HEK293 (cell line): ENCODE measurements around the gene NTMT1.
"Not testable (repeated sequence)": the region's sequence is repeated elsewhere in the genome, so short reads cannot be mapped to it uniquely, and the experiment has no call there.

Experiments used
- CTCF ChIA-PET: fragments of 350-600 bp; formaldehyde crosslinking; extraction: SDS; loops from one replicate; lab custom pipeline; 2021; ENCODE audit warnings: antibody characterized with exemption; lab: Yijun Ruan, JAX
- POLR2A ChIA-PET: fragments of 300-600 bp; formaldehyde crosslinking; extraction: SDS; loops from one replicate; lab custom pipeline; 2020; ENCODE audit warnings: antibody characterized with exemption, inconsistent platforms; lab: Yijun Ruan, JAX
- H3K27ac ChIP-seq: fragments of 200-500 bp; sonication (Bioruptor generic); 2 replicates; pipeline ENCODE4 v1.5.1; 2014; ENCODE audit warnings: low read depth, low read length, control low read depth, inconsistent platforms; ENCODE audit errors: extremely low read depth
- H3K36me3 ChIP-seq, 2 experiments: fragments of 200-500 bp in 1 of 2; sonication (Bioruptor generic) in 1 of 2; 1 replicate in 1 of 2; 2 replicates in 1 of 2; pipeline ENCODE4 v1.5.1; 2014 to 2017; ENCODE audit warnings: inconsistent platforms in 2 of 2, low read length in 2 of 2; ENCODE audit not compliant: control insufficient read depth in 2 of 2, insufficient read depth in 1 of 2
- H3K4me1 ChIP-seq: fragments of 200-500 bp; sonication (Bioruptor generic); 2 replicates; pipeline ENCODE4 v1.5.1; 2014; ENCODE audit warnings: mild to moderate bottlenecking, low read length, inconsistent platforms; ENCODE audit not compliant: control insufficient read depth, insufficient read depth
- H3K4me3 ChIP-seq: 2 replicates; pipeline ENCODE4 v1.5.1; 2011; ENCODE audit warnings: low read depth, mild to moderate bottlenecking, control low read depth, low read length, moderate library complexity
- H3K9me3 ChIP-seq: fragments of 200-500 bp; sonication (Bioruptor generic); 2 replicates; pipeline ENCODE4 v1.5.1; 2014; ENCODE audit warnings: low read depth, low read length, inconsistent platforms; ENCODE audit not compliant: control insufficient read depth, insufficient read depth
- ELK4 ChIP-seq: IDR thresholded peaks from 2 replicates; pipeline ENCODE4 v1.6.1; 2011; ENCODE audit warnings: mild to moderate bottlenecking, low read depth, low read length, borderline replicate concordance
- GLIS1 ChIP-seq: fragments of 450-650 bp; formaldehyde crosslinking; IDR thresholded peaks from 2 replicates; pipeline ENCODE4 v1.5.1; 2016; ENCODE audit warnings: missing biosample characterization, missing genetic modification characterization
- HIC1 ChIP-seq: fragments of 450-650 bp; formaldehyde crosslinking; IDR thresholded peaks from 2 replicates; pipeline ENCODE4 v1.5.1; 2016; ENCODE audit warnings: missing biosample characterization, missing genetic modification characterization
- KLF1 ChIP-seq: fragments of 450-650 bp; formaldehyde crosslinking; IDR thresholded peaks from 2 replicates; pipeline ENCODE4 v1.5.1; 2016; ENCODE audit warnings: missing biosample characterization, missing genetic modification characterization
- OVOL3 ChIP-seq: fragments of 450-650 bp; formaldehyde crosslinking; IDR thresholded peaks from 2 replicates; pipeline ENCODE4 v1.5.1; 2016; ENCODE audit warnings: missing biosample characterization, missing genetic modification characterization
- PATZ1 ChIP-seq: fragments of 450-650 bp; formaldehyde crosslinking; IDR thresholded peaks from 2 replicates; pipeline ENCODE4 v1.5.1; 2016; ENCODE audit warnings: missing biosample characterization, missing genetic modification characterization
- PBX3 ChIP-seq: sonication (generic); formaldehyde crosslinking; IDR thresholded peaks from 2 replicates; pipeline ENCODE4 v1.8.1; 2022; ENCODE audit warnings: mild to moderate bottlenecking, moderate library complexity, missing genetic modification reagents
- ZIC2 ChIP-seq: fragments of 450-650 bp; formaldehyde crosslinking; IDR thresholded peaks from 2 replicates; pipeline ENCODE4 v1.5.1; 2016; ENCODE audit warnings: missing biosample characterization, missing genetic modification characterization
- ZNF121 ChIP-seq: fragments of 450-650 bp; formaldehyde crosslinking; IDR thresholded peaks from 2 replicates; pipeline ENCODE4 v1.5.1; 2016; ENCODE audit warnings: missing biosample characterization, missing genetic modification characterization
- ZNF157 ChIP-seq: fragments of 450-650 bp; formaldehyde crosslinking; IDR thresholded peaks from 2 replicates; pipeline ENCODE4 v1.5.1; 2016; ENCODE audit warnings: missing biosample characterization, missing genetic modification characterization
- ZNF239 ChIP-seq: fragments of 450-650 bp; formaldehyde crosslinking; IDR thresholded peaks from 2 replicates; pipeline ENCODE4 v1.5.1; 2016; ENCODE audit warnings: missing biosample characterization, missing genetic modification characterization
- ZNF350 ChIP-seq: fragments of 450-650 bp; formaldehyde crosslinking; IDR thresholded peaks from 2 replicates; pipeline ENCODE4 v1.5.0; 2017; ENCODE audit warnings: missing biosample characterization, mild to moderate bottlenecking, missing genetic modification characterization
- ZNF530 ChIP-seq: fragments of 450-650 bp; formaldehyde crosslinking; IDR thresholded peaks from 2 replicates; pipeline ENCODE4 v1.5.1; 2016; ENCODE audit warnings: low read depth, missing biosample characterization, missing genetic modification characterization
- ZNF560 ChIP-seq: fragments of 450-650 bp; formaldehyde crosslinking; IDR thresholded peaks from 2 replicates; pipeline ENCODE4 v1.5.1; 2017; ENCODE audit warnings: missing biosample characterization, missing genetic modification characterization, borderline replicate concordance
- ZNF580 ChIP-seq: fragments of 450-650 bp; formaldehyde crosslinking; IDR thresholded peaks from 2 replicates; pipeline ENCODE4 v1.5.1; 2016; ENCODE audit warnings: missing biosample characterization, missing genetic modification characterization
- ZNF621 ChIP-seq: fragments of 450-650 bp; formaldehyde crosslinking; IDR thresholded peaks from 2 replicates; pipeline ENCODE4 v1.5.1; 2017; ENCODE audit warnings: missing biosample characterization, missing genetic modification characterization
- ZNF624 ChIP-seq: fragments of 450-650 bp; formaldehyde crosslinking; IDR thresholded peaks from 2 replicates; pipeline ENCODE4 v1.5.1; 2017; ENCODE audit warnings: missing biosample characterization, missing genetic modification characterization
- ZNF626 ChIP-seq: fragments of 450-650 bp; sonication (Bioruptor Pico); formaldehyde crosslinking; IDR thresholded peaks from 2 replicates; pipeline ENCODE4 v1.5.1; 2018; ENCODE audit warnings: missing biosample characterization, missing genetic modification characterization, inconsistent platforms
- ZNF629 ChIP-seq: fragments of 450-650 bp; formaldehyde crosslinking; IDR thresholded peaks from 2 replicates; pipeline ENCODE4 v1.5.1; 2017; ENCODE audit warnings: missing biosample characterization, missing genetic modification characterization
- ZNF645 ChIP-seq: fragments of 450-650 bp; formaldehyde crosslinking; IDR thresholded peaks from 2 replicates; pipeline ENCODE4; 2016; ENCODE audit warnings: missing biosample characterization, missing genetic modification characterization
- ZNF791 ChIP-seq: fragments of 450-650 bp; formaldehyde crosslinking; IDR thresholded peaks from 2 replicates; pipeline ENCODE4 v1.5.1; 2016; ENCODE audit warnings: missing biosample characterization, missing genetic modification characterization
- ZNF843 ChIP-seq: fragments of 450-650 bp; formaldehyde crosslinking; IDR thresholded peaks from 2 replicates; pipeline ENCODE4 v1.5.1; 2016; ENCODE audit warnings: missing biosample characterization, missing genetic modification characterization
- TF ChIP-seq, protein P1 (sequence below): fragments of 450-650 bp; formaldehyde crosslinking; IDR thresholded peaks from 2 replicates; pipeline ENCODE4 v1.5.1; 2016; ENCODE audit warnings: missing biosample characterization, missing genetic modification characterization, low read depth

NTMT1 gene

DNA sequence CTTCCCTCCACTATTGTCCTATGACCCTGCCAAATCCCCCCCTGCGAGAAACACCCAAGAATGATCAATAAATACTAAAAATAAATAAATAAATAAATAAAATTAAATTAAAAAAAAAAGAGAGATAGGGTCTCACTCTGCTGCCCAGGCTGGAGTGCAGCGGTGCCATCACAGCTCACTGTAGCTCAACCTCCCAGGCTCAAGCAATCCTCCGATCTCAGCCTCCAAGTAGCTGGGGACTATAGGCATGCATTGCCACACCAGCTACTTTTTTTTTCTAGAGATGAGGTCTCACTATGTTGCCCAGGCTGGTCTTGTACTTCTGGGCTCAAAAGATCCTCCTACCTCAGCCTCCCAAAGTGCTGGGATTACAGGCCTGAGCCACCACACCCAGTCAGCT is 36.3 kb downstream of the NTMT1 start:
- H3K4me1 ChIP-seq, H3K4me3 ChIP-seq: not testable (repeated sequence)
- TF ChIP-seq ZNF121: peak; percentile 71
- TF ChIP-seq, all 188 proteins: peak for 1; not testable (repeated sequence) for 187
- H3K27ac ChIP-seq, H3K9me3 ChIP-seq, POLR2A ChIA-PET, H3K36me3 ChIP-seq: not testable (repeated sequence)
- CTCF ChIA-PET: interaction anchor here (1.0 to 1.4 kb wide), 4 partner anchors 75 to 522 kb away, joined by 3 to 5 read pairs (median 5); no protein-coding TSS in a partner anchor

GRCh38 chr9:129664746-129665388 is 38.9 kb downstream of the NTMT1 start:
- ChIA-PET POLR2A (no interaction called here), CTCF (interaction anchor here (1.1 kb wide), 1 partner anchor 8 kb away, joined by 3 read pairs; no protein-coding TSS in a partner anchor)
- no peaks in the 10 kb centered on the region for H3K4me1 ChIP-seq

GRCh38 chr9:129665389-129665775 is 39.4 kb downstream of the NTMT1 start, which contains the start of gene PRRX2:
TSS of gene PRRX2 (plus strand) at chr9:129665647. CDS start at chr9:129665868, 221 bp downstream.
- no peak within 1 kb of the TSS for H3K4me3 ChIP-seq
- TF ChIP-seq ELK4 (no peak), ZNF580 (no peak), ZNF239 (tag by site-specific recombination) (no peak), KLF1 (tag by site-specific recombination) (peak; percentile 100), ZNF626 (tag by site-specific recombination) (no peak), HIC1 (tag by site-specific recombination) (no peak), PATZ1 (tag by site-specific recombination) (peak; percentile 75), ZNF560 (tag by site-specific recombination) (no peak), ZNF843 (tag by site-specific recombination) (no peak), ZNF530 (tag by site-specific recombination) (no peak), ZNF621 (tag by site-specific recombination) (no peak), ZNF157 (tag by site-specific recombination) (no peak)
- TF ChIP-seq, protein P1, sequence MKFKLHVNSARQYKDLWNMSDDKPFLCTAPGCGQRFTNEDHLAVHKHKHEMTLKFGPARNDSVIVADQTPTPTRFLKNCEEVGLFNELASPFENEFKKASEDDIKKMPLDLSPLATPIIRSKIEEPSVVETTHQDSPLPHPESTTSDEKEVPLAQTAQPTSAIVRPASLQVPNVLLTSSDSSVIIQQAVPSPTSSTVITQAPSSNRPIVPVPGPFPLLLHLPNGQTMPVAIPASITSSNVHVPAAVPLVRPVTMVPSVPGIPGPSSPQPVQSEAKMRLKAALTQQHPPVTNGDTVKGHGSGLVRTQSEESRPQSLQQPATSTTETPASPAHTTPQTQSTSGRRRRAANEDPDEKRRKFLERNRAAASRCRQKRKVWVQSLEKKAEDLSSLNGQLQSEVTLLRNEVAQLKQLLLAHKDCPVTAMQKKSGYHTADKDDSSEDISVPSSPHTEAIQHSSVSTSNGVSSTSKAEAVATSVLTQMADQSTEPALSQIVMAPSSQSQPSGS (tag by site-specific recombination): no peak

More at GRCh38 chr9:129664746-129665388, 38.9 kb downstream of the NTMT1 start:
- peak; percentile 43; the same call in 1 of the 2 replicates for TF ChIP-seq GLIS1 (tag by site-specific recombination)
- no peak for TF ChIP-seq OVOL3 (tag by site-specific recombination)
- TF ChIP-seq ZNF350 (tag by site-specific recombination): no peak
- TF ChIP-seq ZNF624 (tag by site-specific recombination): no peak
- TF ChIP-seq ZNF791 (tag by site-specific recombination): no peak
- peak; percentile 35; the same call in 1 of the 2 replicates for TF ChIP-seq ZIC2 (tag by site-specific recombination)
- TF ChIP-seq ZNF645 (tag by site-specific recombination): no peak
- no peak for TF ChIP-seq PBX3 (CRISPR knock-in tag)
- TF ChIP-seq ZNF629 (tag by site-specific recombination): no peak
- TF ChIP-seq, all 188 proteins: peak for 2
- no peak overlapping the region for H3K27ac ChIP-seq
- no peaks in the 10 kb centered on the region for H3K36me3 ChIP-seq
- no peaks in the 10 kb centered on the region for H3K9me3 ChIP-seq
- no peak overlapping the region for H3K4me3 ChIP-seq

More at GRCh38 chr9:129665389-129665775, 39.4 kb downstream of the NTMT1 start, which contains the start of gene PRRX2:
- Histone ChIP-seq H3K27ac (no peak within 1 kb of the TSS; the same call in 1 of the 2 replicates), H3K36me3 (no peaks in the 10 kb centered on the region), H3K4me1 (no peaks in the 10 kb centered on the region), H3K9me3 (no peaks in the 10 kb centered on the region)
- ChIA-PET CTCF (no interaction called here), POLR2A (no interaction called here)
